ENCODE measurements around the gene ZSWIM7.
"Not testable (repeated sequence)": the region's sequence is repeated elsewhere in the genome, so short reads cannot be mapped to it uniquely, and the experiment has no call there.

ZSWIM7 gene

GRCh38 chr17:15998031-15998562 lies 1.4 kb downstream of the ZSWIM7 start:
- DNase-seq, result no peak

- no peak for DNase-seq
These were observed 3.2 kb downstream of the ZSWIM7 start for GRCh38 chr17:15996322-15996721.

DNA sequence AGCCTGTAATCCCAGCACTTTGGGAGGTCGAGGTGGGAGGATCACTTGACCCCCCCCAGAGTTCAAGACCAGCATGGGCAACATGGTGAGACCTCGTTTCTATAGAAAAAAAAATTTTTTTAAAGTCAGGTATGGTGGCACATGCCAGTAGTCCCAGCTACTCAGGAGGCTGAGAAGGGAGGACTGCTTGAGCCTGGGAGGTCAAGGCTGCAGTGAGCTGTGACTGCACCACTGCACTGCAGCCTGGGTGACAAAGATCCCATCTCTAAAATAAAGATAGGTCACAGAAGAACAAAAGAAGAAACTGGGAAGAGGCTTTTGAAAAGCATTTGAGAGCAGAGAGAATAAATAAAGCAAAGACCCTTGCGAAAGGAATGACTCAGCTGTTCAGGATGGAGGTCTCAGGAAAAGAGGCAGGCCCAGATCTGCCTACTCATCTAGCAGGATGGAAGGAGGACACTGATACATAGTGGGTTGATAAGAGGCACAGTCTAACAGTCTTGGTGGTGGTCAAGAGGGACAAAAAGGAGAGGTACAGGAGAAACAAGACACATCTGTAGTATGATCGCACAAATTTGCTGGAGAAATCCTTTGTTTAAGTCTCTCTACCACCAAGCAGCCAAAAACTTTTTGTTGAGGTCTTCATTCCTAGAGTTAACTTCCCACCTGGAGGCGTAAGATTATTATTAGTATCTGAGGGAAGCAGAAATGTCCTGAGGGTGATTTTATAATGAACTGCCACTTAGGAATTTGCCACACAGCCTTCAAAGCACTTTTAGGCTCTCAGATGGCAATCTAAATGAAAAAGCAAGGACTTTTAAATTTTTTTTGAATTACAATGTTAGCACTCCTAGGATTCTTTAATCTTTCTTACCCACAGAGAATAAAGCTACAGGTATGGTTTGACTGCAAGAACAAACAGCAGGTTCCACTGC lies 17.6 kb downstream of the ZSWIM7 start:
- DNase-seq, result no peak

DNA sequence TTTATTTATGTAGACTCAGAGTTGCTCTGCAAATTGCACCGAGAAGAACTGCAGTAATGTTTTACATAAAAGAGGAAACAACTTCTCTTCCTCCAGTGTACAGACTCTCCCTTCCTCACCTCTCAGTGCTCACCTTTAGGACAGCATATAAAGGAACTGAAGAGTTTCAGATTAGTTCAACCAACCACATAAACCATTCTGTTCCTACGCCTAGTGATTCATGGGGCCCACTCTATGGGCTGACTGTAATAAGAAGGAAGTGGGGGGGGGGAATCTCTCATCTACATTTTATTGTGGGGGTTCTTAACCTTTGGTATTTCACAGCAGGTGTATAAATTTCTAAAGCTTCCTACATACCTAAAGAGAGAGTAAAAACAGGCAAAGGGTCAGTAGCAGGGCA lies 18.3 kb downstream of the ZSWIM7 start:
- DNase-seq, result peak; percentile 62

- not testable (repeated sequence) for DNase-seq
These were observed 20.5 kb downstream of the ZSWIM7 start for GRCh38 chr17:15979013-15979412.

DNA sequence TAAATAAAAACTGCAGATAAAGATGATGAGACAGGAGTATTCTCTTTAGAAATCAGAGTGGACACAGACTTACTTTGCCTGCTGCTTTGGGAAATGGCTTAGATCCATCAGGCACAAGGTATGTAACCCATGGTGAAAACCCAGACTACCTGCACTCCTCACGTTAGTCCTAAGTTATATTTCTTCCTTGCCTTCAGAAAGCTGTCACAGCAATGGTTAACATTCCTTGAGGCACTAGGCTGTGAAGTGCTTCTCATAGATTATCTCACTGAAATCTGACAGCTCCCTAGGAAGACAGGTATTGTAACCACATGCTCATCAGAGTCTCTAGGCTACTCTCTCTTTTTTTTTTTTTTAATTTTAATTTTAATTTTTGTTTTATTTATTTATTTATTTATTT lies 20.9 kb downstream of the ZSWIM7 start:
- no peak for DNase-seq

DNA sequence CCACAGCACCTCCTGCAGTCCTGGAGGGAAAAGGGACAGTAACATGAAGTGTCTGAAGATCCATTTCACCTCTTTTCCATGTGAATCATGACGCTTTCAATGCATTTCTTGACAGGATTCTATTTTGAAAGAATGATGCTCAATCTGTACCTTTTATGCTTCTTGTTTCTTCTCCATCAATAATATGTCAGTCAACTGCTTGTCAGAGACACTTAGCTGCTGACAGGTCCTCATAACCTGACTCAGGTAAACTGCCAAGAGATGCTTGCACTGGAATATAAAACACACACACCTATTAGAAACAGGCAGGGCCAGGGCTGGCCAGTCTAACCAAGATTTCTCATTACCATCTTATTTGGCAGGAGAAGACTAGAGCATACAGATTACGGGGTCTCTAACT lies 21.6 kb downstream of the ZSWIM7 start:
- no peak for DNase-seq

GRCh38 chr17:15973834-15974233 lies 25.7 kb downstream of the ZSWIM7 start:
- no peak for DNase-seq

- DNase-seq, result no peak
These were observed 26.5 kb downstream of the ZSWIM7 start for GRCh38 chr17:15973016-15973415.

- DNase-seq, result no peak
These were observed 27.0 kb downstream of the ZSWIM7 start for GRCh38 chr17:15972497-15972951.

DNA sequence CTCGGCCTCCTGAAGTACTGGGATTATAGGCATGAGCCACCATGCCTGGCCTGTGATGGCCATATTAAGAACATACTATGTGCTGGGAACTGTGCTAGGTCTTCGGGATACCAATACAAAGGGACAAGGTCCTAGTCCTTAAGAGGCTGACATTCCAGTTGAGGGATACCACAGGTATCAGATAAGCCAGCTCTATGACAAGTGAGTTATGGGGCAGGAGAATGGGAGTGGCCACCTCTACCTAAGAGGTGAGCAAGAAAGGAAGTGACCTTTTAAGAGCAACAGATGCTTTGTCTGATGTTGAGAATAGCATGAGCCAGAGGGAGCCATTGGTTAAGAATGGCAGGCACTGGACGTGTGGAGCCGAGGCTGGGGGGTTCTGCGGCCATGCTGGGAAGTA lies 27.6 kb downstream of the ZSWIM7 start:
- no peak for DNase-seq

DNA sequence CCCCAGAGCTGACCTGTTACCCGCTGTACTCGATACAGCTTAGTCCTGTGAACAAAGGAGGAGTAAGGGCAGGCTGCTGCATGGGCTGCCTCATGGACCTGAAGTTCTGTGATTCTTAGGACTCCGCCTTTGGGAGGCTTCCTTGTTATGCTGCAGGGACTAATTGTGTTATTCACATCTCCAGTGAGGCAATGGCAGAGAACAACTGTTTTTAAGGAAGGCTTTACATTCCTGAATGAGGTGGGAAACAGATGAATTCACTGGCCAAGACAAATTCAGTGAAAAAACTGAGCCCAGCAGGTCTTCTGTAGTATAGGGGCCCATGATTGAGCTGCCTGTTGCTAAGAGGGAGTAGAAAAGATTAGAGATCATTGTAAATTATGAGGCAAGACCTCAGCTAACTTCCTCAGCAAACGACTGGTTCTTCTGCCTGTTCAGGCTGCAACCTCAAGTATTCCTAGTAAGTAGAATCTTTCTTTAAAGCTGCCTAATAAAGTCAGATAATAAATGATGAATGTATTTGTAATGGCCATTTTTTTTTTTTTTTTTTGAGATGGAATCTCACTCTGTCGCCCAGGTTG lies 28.3 kb downstream of the ZSWIM7 start:
- no peak for DNase-seq

GRCh38 chr17:15970500-15970899 lies 29.0 kb downstream of the ZSWIM7 start:
- DNase-seq, result no peak

- DNase-seq, result no peak
These were observed 30.0 kb downstream of the ZSWIM7 start for GRCh38 chr17:15969463-15969862.

- DNase-seq, result no peak
These were observed 31.7 kb downstream of the ZSWIM7 start for GRCh38 chr17:15967706-15968399.

DNA sequence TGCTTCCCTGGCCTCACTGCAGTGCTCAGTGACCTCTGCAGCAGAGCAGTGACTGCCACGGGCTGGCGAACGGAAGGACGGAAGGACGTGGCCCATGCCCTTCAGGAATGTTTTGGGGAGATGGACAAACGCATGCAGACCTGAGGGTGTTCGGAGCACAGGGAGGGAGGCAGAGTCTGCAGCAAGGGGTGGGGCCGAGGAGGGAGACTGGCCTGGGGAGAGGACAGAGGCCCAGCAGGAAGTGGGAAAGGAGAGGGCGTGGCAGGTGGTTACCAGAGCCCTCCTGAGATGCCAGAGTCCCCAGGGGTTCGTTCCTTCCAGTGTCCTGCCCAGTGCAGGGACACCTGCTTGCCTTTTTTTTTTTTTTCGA lies 32.6 kb downstream of the ZSWIM7 start:
- DNase-seq, result no peak

DNA sequence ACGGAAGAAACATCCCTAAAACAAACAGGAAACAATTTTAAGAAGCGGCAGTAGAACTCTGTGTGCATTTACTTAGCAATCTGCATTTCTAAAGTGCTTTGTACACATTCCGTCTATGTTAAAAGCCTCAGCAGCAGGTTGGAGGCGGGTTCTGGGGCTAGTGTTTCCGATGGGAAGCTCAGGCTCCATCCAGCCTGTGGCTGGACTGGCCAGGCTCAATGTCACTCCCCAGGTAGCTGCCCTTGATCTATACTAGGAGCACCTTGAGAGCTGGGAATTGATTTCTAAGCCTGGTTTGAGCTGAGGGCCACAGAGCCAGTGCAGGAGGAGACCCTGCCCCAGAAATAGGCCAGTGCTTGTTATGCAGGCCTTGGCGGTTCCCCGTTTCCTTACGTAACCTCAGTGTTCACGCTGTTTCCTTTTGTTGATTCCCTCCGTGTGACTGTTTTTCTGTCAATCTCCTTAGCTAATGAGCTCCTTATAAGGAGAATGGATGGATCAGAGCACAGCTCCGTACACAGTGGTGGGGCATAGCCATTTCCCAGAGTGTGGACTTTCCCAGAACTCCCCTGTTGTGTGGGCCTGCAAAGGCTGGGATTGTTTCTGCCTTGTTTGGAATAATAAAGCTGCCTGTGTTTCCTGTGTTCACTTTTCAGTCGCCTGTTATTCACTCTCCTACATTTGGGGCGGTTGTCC lies 33.2 kb downstream of the ZSWIM7 start:
- no peak for DNase-seq

GRCh38 chr17:15965528-15965927 lies 34.0 kb downstream of the ZSWIM7 start:
- no peak for DNase-seq

DNA sequence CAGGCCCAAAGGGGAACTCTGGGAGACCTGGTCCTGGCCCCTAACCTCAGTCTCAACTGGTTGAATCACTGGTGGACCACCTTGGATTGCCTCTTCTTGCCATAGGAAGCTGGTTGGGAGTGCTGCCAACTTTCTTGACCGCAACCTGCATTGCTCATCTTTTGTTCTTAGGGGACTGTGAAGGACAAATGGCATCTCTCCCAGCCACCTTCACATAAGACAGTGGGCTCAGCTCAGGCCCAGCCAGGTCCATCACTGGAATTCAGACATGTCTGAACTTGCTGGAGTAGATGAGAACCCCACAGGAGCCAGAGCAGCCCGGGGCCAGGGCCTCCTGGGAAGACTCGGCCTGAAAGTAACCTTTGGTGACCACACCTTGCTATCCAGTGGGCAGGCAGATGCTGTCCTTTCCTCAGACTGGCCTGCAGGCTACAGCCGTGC lies 35.8 kb downstream of the ZSWIM7 start:
- no peak for DNase-seq

GRCh38 chr17:15958484-15958854 lies 41.0 kb downstream of the ZSWIM7 start:
- DNase-seq, result no peak

DNA sequence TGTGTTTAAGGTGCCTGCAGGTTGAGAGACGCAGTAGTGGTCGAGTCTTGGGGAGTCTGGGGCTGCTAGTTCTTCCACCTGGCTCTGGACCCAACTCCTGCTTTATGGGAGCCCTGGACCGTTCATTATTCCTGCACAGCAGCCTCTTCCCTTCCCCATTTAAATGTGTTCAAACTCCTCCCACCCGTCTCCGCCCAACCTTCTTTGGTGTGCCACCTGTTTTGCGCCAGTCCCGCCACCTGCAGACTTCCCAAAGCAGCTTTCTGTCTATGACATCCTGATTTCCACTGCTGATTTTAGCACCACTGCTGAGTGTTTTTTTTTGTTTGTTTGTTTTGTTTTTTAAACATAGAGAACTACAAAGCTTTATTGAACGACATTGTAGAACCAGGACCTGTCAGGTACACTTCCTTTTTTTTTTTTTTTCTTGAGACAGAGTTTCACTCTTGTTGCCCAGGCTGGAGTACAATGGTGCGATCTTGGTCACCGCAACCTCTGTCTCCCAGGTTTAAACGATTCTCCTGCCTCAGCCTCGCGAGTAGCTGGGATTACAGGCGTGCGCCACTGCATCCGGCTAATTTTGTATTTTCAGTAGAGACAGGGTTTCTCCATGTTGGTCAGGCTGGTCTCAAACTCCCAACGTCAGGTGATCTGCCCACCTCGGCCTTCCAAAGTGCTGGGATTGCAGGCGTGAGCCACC lies 41.7 kb downstream of the ZSWIM7 start:
- no peak for DNase-seq

DNA sequence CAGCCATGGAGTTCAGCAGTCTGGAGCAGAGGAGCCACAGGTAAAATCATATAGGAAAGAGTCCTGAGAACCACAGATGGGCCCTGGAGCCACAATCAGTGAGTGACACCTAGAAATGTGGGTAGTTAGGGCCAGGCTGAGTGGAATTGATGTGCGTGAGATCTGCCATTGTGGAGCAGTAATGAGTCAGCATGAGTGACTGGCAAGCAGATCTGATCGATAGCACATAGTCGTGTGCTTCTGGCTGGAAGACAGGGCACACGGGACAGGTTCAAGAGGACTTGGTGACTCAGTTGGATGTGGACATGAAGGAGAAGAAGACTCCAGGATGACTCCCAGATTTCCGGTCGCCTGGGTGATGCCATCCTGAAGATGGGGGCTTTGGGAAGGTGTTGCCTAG lies 42.3 kb downstream of the ZSWIM7 start:
- DNase-seq, result peak; percentile 90
